ENCODE measurements around the gene FBH1. TPM values are rescaled to one million over a fixed set of nuclear protein-coding genes. Genes with fewer than 3 reads are reported as not detected.

FBH1 gene
- total and polyA plus RNA-seq, 2 experiments from 2014 or later: 62.5 to 90.8 TPM

GRCh38 chr10:5921746-5922145 lies 31.7 kb downstream of the FBH1 start:
- H3K4me2 ChIP-seq: no peak overlapping the region
- H3K9me3 Mint-ChIP-seq: no peaks in the 10 kb centered on the region
- ATAC-seq (no peak), DNase-seq (ENCODE audit: low spot score) (no peak)
- H3K4me1 ChIP-seq (ENCODE audit: insufficient read depth): no peaks in the 10 kb centered on the region
- H3K4me3 ChIP-seq: no peak overlapping the region
- no peak overlapping the region for H3K4me3 Mint-ChIP-seq
- H3K9me2 ChIP-seq (ENCODE audit: insufficient read depth): no peaks in the 10 kb centered on the region
- H3K27ac Mint-ChIP-seq: no peak overlapping the region
- H3K27ac ChIP-seq (ENCODE audit: low read depth): no peak overlapping the region
- no peaks in the 10 kb centered on the region for H3K4me1 Mint-ChIP-seq
- no peaks in the 10 kb centered on the region for H3K27me3 ChIP-seq (ENCODE audit: insufficient read depth)
- H3F3A ChIP-seq (replicated peaks; ENCODE audit: low read depth): no peaks in the 10 kb centered on the region
- no peak for TF ChIP-seq JUNB (IDR thresholded peaks at IDR 0.05; ENCODE audit: unreplicated experiment)
- no peak for TF ChIP-seq EZH2phosphoT487 (IDR thresholded peaks at IDR 0.05; ENCODE audit: unreplicated experiment)
- no peak for TF ChIP-seq ZNF114 (CRISPR knock-in tag; IDR thresholded peaks at IDR 0.05)
- TF ChIP-seq POLR2AphosphoS5 (IDR thresholded peaks at IDR 0.05; ENCODE audit: low read depth): no peak
- no peak for TF ChIP-seq ZNF331 (CRISPR knock-in tag; IDR thresholded peaks at IDR 0.05; ENCODE audit: low read depth)
- no peak for TF ChIP-seq EZH2 (IDR thresholded peaks at IDR 0.05; ENCODE audit: low read depth, unreplicated experiment)
- no peak for TF ChIP-seq NANOG (IDR thresholded peaks at IDR 0.05; ENCODE audit: borderline replicate concordance)
- no peak for TF ChIP-seq ZNF462 (CRISPR knock-in tag; IDR thresholded peaks at IDR 0.05)
- no peak for TF ChIP-seq CTCF (conservative IDR thresholded peaks at IDR 0.05; ENCODE audit: low read depth in 2 of 2)
- TF ChIP-seq CREB1 (CRISPR knock-in tag; IDR thresholded peaks at IDR 0.05; ENCODE audit: low read depth): no peak
- TF ChIP-seq STAT1 (IDR thresholded peaks at IDR 0.05; ENCODE audit: unreplicated experiment): no peak
- TF ChIP-seq ETS1 (IDR thresholded peaks at IDR 0.05): no peak
- TF ChIP-seq REST (IDR thresholded peaks at IDR 0.05; ENCODE audit: unreplicated experiment): no peak
- peaks cover 62% of the 10 kb centered on the region for H3K36me3 ChIP-seq (ENCODE audit: insufficient read depth)
- no peaks in the 10 kb centered on the region for H3K79me2 ChIP-seq (replicated peaks; ENCODE audit: insufficient read depth)
- H3K27me3 Mint-ChIP-seq (ENCODE audit: insufficient read depth, low read depth, poor library complexity): no peaks in the 10 kb centered on the region
- H2AFZ ChIP-seq: no peak overlapping the region
- H4K20me1 ChIP-seq (replicated peaks; ENCODE audit: insufficient read depth): peaks cover 5% of the 10 kb centered on the region; the same call in 1 of the 2 replicates
- peaks cover 86% of the 10 kb centered on the region for H3K36me3 Mint-ChIP-seq (ENCODE audit: low read depth)
